Aorta (tissue), 5 donors: ENCODE measurements around the gene ZNF839. TPM values are rescaled to one million over a fixed set of nuclear protein-coding genes. Genes with fewer than 3 reads are reported as not detected.

Experiments
- ATAC-seq: fragments of 200-7000 bp; cut with Tn5 transposase; one replicate; pipeline ENCODE4 v1.9.1; 2022; ENCODE audit warnings: moderate library complexity; ENCODE audit not compliant: low FRiP score
- DNase-seq, 2 donors: peaks; one replicate each; pipeline ENCODE4 v3.0.0-alpha.2; 2020
- H3K27ac ChIP-seq, 2 donors: one replicate each; pipeline ENCODE4 v1.5.1; 2013; ENCODE audit warnings: low read length in 2 of 2, mild to moderate bottlenecking in 2 of 2, moderate library complexity in 2 of 2, control low read depth in 1 of 2, inconsistent platforms in 1 of 2, low read depth in 1 of 2
- H3K27me3 ChIP-seq, 2 donors: one replicate each; pipeline ENCODE4 v1.6.1; 2013; ENCODE audit warnings: control low read depth in 1 of 2, low read length in 1 of 2, mild to moderate bottlenecking in 1 of 2, moderate library complexity in 1 of 2; ENCODE audit not compliant: insufficient read depth in 2 of 2, control insufficient read depth in 1 of 2
- H3K36me3 ChIP-seq, 2 donors: one replicate each; pipeline ENCODE4 v1.6.1; 2013; ENCODE audit warnings: control low read depth in 1 of 2, low read length in 1 of 2, mild to moderate bottlenecking in 1 of 2; ENCODE audit not compliant: insufficient read depth in 2 of 2, control insufficient read depth in 1 of 2
- H3K4me1 ChIP-seq, 2 donors: one replicate each; pipeline ENCODE4 v1.6.1; 2013; ENCODE audit warnings: low read length in 2 of 2, control low read depth in 1 of 2, mild to moderate bottlenecking in 1 of 2, moderate library complexity in 1 of 2; ENCODE audit not compliant: insufficient read depth in 2 of 2, control insufficient read depth in 1 of 2
- H3K4me3 ChIP-seq, 2 donors: one replicate each; pipeline ENCODE4 v1.5.1; 2013; ENCODE audit warnings: low read length in 2 of 2, control low read depth in 1 of 2, mild to moderate bottlenecking in 1 of 2
- H3K9me3 ChIP-seq: one replicate; pipeline ENCODE4 v1.6.1; 2013; ENCODE audit warnings: mild to moderate bottlenecking, low read length; ENCODE audit not compliant: control insufficient read depth
- whole genome bisulfite sequencing, 2 donors: extraction: QIAGEN DNeasy Blood & Tissue Kit; methylation state at CpG; one replicate each; pipeline ENCODE4 v1.1.7; 2013; 5-methylcytosine and 5-hydroxymethylcytosine counted together
- intact Hi-C, 2 donors: fragments of 100-400 bp; cut with DNase I; formaldehyde crosslinking; loops; one replicate each; pipeline versions ENCODE4 v1.14.2 to v1.15.0; 2022
- polyA plus RNA-seq, 2 donors: library from polyadenylated mRNA; stranded (reverse); fragments of 200-250 nt; gene quantifications; one replicate each; pipeline ENCODE4 v1.2.3, GENCODE V29; 2013
- total RNA-seq, 2 donors: library from RNA; stranded (reverse); fragmentation: NEBNext Ultra II Directional; extraction: Animal tissue kit (Norgen Biotek cat#: 25700); gene quantifications; one replicate each; pipeline ENCODE4 v1.2.1, GENCODE V29; 2021
- donor health status: healthy with polysubstance abuse.
- donor health status: Bipolar disorder and iron deficiency.
- donor health status: DM: no; HTN: no; CAD: no.
- donor health status: DM: no; HTN: no; CAD: no.
- donor health status: DM: yes; HTN: yes; CAD: no.

Gene ZNF839
- total and polyA plus RNA-seq, 4 donors: 6.0 to 13.1 (median 8.0) TPM

DNA sequence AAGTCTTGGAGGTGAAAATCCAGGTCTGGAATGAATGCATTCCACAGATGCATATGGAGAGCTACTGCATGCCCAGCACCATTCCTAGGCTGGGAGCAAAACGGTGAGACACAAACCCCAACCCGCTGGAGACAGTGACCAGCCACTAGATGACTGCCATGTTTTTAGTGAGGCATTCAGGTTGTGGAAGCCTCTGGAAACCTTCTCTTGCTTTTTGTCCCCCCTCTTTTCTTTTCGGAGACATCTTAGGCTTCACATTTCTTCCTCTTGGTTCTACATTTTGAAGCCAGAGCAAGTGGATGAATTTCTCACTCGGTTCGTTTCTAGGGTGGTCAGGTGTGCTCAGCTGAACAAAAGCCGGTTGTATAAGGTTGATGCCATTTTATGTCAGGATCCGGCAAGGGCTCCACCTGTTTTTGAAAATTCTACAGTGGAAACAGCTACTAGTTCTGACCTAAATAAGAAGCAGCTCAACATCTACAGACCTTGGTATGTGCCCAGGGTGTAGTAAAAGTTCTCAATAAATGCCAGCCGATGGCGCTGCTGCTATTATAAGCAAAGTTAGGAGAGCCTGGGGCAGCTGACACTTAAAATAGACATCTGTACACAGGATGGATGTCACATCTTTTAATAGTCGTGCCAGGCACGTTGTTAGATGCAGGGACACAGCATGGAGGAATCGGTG is 1.8 kb upstream of the ZNF839 start:
- WGBS, 2 donors: 47 to 48% methylated on average over 12 of the region's 12 CpGs
- H3K27ac ChIP-seq: peak overlapping the region in 1 of 2 donors; percentile 4
- H3K36me3 ChIP-seq: no peaks in the 10 kb centered on the region
- no peaks in the 10 kb centered on the region for H3K4me1 ChIP-seq
- ATAC-seq (no peak), DNase-seq (peak in 1 of 2 donors; percentile 53)
- intact Hi-C loops: loop anchor here (2.0 to 10.0 kb wide), 4 partner anchors 45 to 353 kb away; partner anchors contain the start of genes HSP90AA1 (in 2 of the 2), CINP (in 1 of the 2), DYNC1H1 (in 1 of the 2) and TECPR2 (in 1 of the 2)
- no peaks in the 10 kb centered on the region for H3K27me3 ChIP-seq
- peak overlapping the region in 1 of 2 donors; percentile 30 for H3K4me3 ChIP-seq
- no peaks in the 10 kb centered on the region for H3K9me3 ChIP-seq

DNA sequence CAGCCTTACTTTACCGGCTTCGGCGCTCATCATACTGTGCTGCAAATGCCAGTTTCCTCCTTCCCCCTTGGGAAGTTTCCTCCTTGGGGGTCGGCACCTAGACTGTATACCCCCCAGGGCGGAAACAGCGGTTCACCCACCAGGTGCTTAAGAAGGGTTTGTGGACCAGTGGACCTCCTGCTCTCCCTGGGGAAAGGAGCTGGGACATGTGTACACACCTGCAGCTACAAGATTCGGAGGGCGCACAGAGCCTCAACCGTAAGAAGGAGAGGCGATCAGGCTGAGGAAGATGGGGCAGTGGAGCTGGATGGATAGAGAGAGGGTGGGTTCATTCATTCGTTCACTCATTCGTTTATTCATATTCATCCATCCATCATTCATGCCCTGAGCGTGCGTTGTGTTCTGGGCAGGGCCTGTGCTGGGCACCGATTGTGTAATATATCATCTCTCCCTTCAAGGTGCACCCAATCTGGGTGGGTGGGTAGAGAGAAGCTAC is 717 bp upstream of the ZNF839 start:
- DNase-seq: peak in 1 of 2 donors; percentile 74
- H3K9me3 ChIP-seq: no peaks in the 10 kb centered on the region
- H3K4me3 ChIP-seq: peak overlapping the region; percentile 41 to 56
- intact Hi-C loops: loop anchor here (2.0 to 10.0 kb wide), 4 partner anchors 44 to 354 kb away; partner anchors contain the start of genes HSP90AA1 (in 2 of the 2), CINP (in 1 of the 2), DYNC1H1 (in 1 of the 2) and TECPR2 (in 1 of the 2)
- H3K36me3 ChIP-seq: no peaks in the 10 kb centered on the region
- WGBS, 2 donors: 63% methylated on average over 15 of the region's 15 CpGs
- H3K27me3 ChIP-seq: no peaks in the 10 kb centered on the region
- ATAC-seq: no peak
- peak overlapping the region; percentile 19 to 86 for H3K27ac ChIP-seq
- H3K4me1 ChIP-seq: no peaks in the 10 kb centered on the region

DNA sequence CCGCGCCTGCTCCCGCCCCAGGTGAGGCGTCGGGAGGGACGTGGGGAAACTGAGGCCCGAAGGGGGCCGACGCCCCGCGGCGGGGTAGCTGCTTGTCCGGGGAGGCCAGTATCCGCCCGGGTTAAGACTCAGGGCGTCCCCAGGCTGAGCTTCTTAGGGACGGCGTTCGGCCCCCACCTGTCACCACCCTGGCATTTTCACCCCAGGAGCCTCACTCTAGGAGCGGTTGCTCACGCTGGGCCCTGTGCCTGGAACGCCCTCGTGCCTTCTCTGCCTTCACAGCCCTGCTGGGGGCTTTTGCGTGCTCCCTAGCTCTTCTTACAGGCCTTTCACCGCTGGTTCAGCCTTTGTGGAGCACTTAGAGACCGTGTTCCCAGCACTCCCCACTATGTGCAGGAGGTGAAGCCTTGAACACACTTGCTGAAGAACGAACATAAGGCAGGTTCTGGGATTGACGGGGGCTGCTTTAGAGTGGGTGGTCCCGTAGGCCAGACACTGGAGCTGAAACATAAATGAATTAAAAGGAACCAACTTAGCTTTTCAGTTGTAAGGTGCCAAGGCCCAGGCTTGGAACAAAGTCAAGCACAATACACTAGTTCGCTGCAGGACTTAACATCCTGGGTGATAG is 601 bp downstream of the ZNF839 start:
- H3K4me3 ChIP-seq: peak overlapping the region; percentile 75 to 88
- H3K27ac ChIP-seq: peak overlapping the region; percentile 86 to 91
- no peaks in the 10 kb centered on the region for H3K4me1 ChIP-seq
- intact Hi-C loops: no loop called here
- no peaks in the 10 kb centered on the region for H3K36me3 ChIP-seq
- no peak for ATAC-seq
- 1% methylated on average over 28 to 30 of the region's 30 CpGs for WGBS, 2 donors
- no peaks in the 10 kb centered on the region for H3K9me3 ChIP-seq
- DNase-seq: peak; percentile 67 to 86
- no peaks in the 10 kb centered on the region for H3K27me3 ChIP-seq

DNA sequence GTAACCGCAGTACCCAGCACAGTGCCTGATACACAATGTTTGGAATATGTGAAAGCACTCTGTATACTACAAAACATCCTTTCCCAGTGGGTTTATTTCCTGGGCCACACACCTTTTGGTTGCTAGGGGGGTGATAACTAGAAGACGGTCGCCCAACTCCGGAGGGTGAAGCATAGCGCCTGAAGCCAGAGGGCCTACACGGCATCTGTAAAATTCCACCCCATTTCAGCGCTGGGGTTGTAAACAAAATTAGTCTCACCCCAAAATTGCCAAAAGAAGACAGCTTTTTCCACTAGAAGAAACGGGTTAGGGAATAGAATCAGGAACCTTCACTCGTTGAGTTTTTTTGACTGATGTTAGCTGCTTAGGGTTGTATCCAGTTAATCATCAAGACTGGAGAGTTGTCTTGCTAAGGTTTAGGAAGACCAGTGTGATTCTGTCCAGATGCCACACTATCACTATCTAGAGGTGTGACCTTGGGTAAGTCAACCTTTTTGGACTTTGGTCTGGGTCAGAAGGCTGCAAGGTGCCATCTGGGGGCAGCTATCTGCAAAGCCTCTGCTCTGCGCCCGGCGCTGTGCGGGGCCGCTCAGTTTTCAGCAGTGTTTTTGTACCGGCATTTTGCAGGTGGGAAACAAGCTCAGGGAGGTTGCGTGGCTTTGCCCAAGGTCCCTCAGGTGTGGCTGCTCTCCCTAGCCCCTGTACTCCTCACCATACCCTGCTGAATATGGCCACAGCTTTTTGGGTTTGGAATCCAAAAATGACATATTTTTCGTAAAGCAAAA is 1.3 kb downstream of the ZNF839 start:
- no peaks in the 10 kb centered on the region for H3K27me3 ChIP-seq
- WGBS, 2 donors: 84 to 86% methylated on average over 17 of the region's 17 CpGs
- H3K4me1 ChIP-seq: no peaks in the 10 kb centered on the region
- DNase-seq: peak in 1 of 2 donors; percentile 57
- no peaks in the 10 kb centered on the region for H3K36me3 ChIP-seq
- ATAC-seq: no peak
- no peak overlapping the region for H3K4me3 ChIP-seq
- peak overlapping the region in 1 of 2 donors; percentile 86 for H3K27ac ChIP-seq
- intact Hi-C loops: no loop called here
- no peaks in the 10 kb centered on the region for H3K9me3 ChIP-seq

DNA sequence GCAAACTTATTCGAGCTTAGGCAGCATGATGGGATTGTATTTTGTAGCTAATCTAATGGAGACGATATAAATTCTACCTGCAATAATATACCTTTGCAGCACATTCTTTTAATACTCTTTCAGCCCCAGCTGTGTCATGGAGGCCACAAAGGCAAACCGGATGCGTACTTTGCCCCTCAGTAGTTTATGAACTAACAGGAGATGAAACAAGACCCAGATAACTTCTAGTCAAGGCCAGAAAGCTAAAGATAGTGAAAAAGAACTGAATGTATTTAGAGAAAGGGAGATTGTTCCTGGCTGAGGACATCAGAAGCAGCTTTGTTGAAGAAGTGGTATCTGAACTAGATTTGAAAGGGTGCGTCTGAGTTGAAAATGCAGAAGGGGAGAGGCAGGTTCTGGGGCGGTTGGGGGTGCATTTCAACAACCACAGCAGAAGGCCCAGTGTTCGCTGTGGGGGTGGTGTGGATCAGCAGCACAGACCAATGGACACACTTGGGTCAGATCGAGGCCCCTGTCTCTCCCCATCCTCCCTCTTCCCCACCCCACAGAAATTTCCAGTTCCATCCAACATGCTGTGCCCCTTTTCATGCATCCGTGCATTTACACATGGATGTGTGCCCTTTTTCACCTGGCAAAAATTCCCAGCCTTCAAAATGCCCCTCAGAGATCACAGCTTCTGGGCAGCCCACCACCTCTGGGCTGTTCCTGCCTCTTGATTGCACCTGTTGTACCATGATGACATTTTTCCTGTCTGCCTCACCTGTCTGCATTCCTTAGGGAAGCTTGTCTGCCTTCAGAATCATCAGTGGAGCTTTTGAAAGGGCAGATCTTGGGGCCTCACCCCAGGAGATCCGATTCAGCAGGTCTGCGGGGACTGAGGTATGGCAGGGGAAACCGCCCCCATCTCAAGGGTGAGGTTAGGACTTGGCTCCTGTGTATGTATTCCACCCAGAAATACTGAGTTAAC is 2.2 kb downstream of the ZNF839 start:
- ATAC-seq (no peak), DNase-seq (no peak)
- Histone ChIP-seq H3K9me3 (no peaks in the 10 kb centered on the region), H3K4me1 (no peaks in the 10 kb centered on the region), H3K36me3 (peaks cover 0 to 2% of the 10 kb centered on the region in 2 donors), H3K27ac (no peak overlapping the region), H3K4me3 (no peak overlapping the region), H3K27me3 (no peaks in the 10 kb centered on the region)
- WGBS, 2 donors: 88 to 91% methylated on average over 12 of the region's 12 CpGs
- intact Hi-C loops: no loop called here

DNA sequence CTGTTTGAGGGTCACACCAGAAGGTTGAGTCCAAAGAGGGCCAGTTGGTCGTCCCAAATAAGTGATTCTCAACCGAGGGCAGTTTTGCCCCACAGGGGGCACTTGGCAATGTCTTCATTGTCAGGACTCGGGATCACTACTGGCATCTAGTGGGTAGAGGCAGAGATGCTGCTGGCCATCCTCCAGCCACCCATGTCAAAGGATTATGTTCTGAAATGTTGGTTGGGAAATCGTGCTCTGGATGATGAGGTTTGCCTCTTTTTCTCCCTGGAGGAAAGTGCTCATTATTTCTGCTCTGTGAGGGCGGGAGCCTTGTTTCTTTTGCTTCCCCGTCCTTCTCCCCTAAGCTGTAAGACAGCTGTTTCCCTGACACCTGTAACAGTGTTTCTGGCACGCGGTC is 3.6 kb downstream of the ZNF839 start:
- ATAC-seq: no peak

DNA sequence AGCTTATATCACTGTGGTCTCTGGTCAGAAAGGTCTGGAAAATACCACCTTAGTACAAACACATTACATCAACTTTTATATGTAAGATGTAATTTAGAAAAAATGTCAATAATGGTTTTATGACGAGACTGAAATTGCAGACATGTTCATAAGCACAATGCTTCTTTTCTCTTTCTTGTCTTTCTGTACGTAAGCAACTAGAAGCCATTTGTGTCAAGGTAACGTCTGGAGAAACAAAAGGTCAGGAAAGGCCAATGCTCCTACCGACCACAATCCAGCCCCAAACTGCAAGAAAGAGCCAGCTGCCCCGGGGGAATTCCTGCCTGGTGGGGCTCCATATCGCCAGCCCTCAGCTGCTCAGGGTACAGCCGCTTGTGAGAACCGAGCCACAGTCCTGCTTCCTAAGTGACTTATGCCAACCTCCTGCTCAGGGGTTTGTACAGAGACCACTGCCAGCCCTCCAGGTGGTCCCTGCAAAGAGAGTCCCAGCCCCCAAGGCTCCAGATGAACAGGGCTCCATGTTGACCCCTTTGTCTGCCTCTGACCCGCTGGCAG is 6.3 kb downstream of the ZNF839 start:
- peak in 1 of 2 donors; percentile 50 for DNase-seq
- ATAC-seq: no peak
- intact Hi-C loops: no loop called here

More for the DNA sequence above, 3.6 kb downstream of the ZNF839 start:
- no peak overlapping the region for H3K4me3 ChIP-seq
- H3K9me3 ChIP-seq: no peaks in the 10 kb centered on the region
- 34% methylated on average over 8 of the region's 8 CpGs for WGBS, 2 donors
- H3K4me1 ChIP-seq: no peaks in the 10 kb centered on the region
- intact Hi-C loops: no loop called here
- no peak overlapping the region for H3K27ac ChIP-seq
- H3K27me3 ChIP-seq: no peaks in the 10 kb centered on the region
- H3K36me3 ChIP-seq: peaks cover 0 to 2% of the 10 kb centered on the region in 2 donors
- peak in 1 of 2 donors; percentile 88 for DNase-seq

More for the DNA sequence above, 6.3 kb downstream of the ZNF839 start:
- Histone ChIP-seq H3K4me1 (no peaks in the 10 kb centered on the region), H3K4me3 (no peak overlapping the region), H3K27ac (no peak overlapping the region), H3K36me3 (peaks cover 0 to 2% of the 10 kb centered on the region in 2 donors), H3K9me3 (no peaks in the 10 kb centered on the region), H3K27me3 (no peaks in the 10 kb centered on the region)
- 68 to 71% methylated on average over 9 of the region's 9 CpGs for WGBS, 2 donors
